CD4-positive, alpha-beta T cell (primary cell): ENCODE data around the gene CACUL1. TPM values are rescaled to one million over a fixed set of nuclear protein-coding genes. Genes with fewer than 3 reads are reported as not detected.

Experiments
- ATAC-seq: fragments of 200-7000 bp; cut with Tn5 transposase; one replicate; pipeline ENCODE4 v1.10.0; 2022; ENCODE audit warnings: mild to moderate bottlenecking; ENCODE audit not compliant: poor library complexity
- CTCF ChIA-PET: fragments of 350-600 bp; sonication (Branson Sonifier 250); formaldehyde crosslinking; loops from one replicate; lab custom pipeline; 2021; ENCODE audit warnings: antibody characterized with exemption, inconsistent platforms; lab: Charles Lee
- POLR2A ChIA-PET: fragments of 350-600 bp; sonication (Branson Sonifier 250); formaldehyde crosslinking; loops from one replicate; lab custom pipeline; 2021; ENCODE audit warnings: antibody characterized with exemption, inconsistent platforms; lab: Charles Lee
- DNase-seq, 14 experiments: peaks; one replicate each; pipeline ENCODE4 v3.0.0-alpha.2; 2013 to 2020; ENCODE audit warnings: mixed read lengths in 2 of 14
- H3K27ac ChIP-seq, 2 donors: one replicate each; pipeline versions ENCODE4 v1.5.1 to v1.7.0; 2013; ENCODE audit warnings: low read length in 2 of 2, low read depth in 1 of 2, mild to moderate bottlenecking in 1 of 2
- H3K27me3 ChIP-seq, 2 experiments: 1 replicate in 1 of 2; 2 replicates in 1 of 2; pipeline versions ENCODE4 v1.6.1 to v1.7.0; 2013; ENCODE audit warnings: low read length in 2 of 2, control low read depth in 1 of 2, mild to moderate bottlenecking in 1 of 2, moderate library complexity in 1 of 2; ENCODE audit not compliant: insufficient read depth in 2 of 2, control insufficient read depth in 1 of 2
- H3K36me3 ChIP-seq: one replicate; pipeline ENCODE4 v1.6.1; 2013; ENCODE audit warnings: low read length, control low read depth; ENCODE audit not compliant: insufficient read depth
- H3K4me1 ChIP-seq: one replicate; pipeline ENCODE4 v1.6.1; 2013; ENCODE audit warnings: low read length, control low read depth; ENCODE audit not compliant: insufficient read depth
- H3K4me3 ChIP-seq: one replicate; pipeline ENCODE4 v1.5.1; 2013; ENCODE audit warnings: mild to moderate bottlenecking, low read length, moderate library complexity
- H3K9me3 ChIP-seq, 2 experiments: 1 replicate in 1 of 2; 2 replicates in 1 of 2; pipeline versions ENCODE4 v1.6.1 to v1.7.0; 2013; ENCODE audit warnings: low read length in 2 of 2, mild to moderate bottlenecking in 2 of 2, control low read depth in 1 of 2, moderate library complexity in 1 of 2; ENCODE audit not compliant: control insufficient read depth in 1 of 2, insufficient read depth in 1 of 2
- H3K27ac Mint-ChIP-seq: one replicate; pipeline ENCODE4 v1.8.0; 2020; ENCODE audit warnings: mixed read lengths
- H3K27me3 Mint-ChIP-seq: one replicate; pipeline ENCODE4 v1.8.0; 2021; ENCODE audit warnings: mixed read lengths
- H3K36me3 Mint-ChIP-seq: one replicate; pipeline ENCODE4 v1.8.0; 2021; ENCODE audit warnings: low read depth, mixed read lengths
- H3K4me1 Mint-ChIP-seq: one replicate; pipeline ENCODE4 v1.8.0; 2021; ENCODE audit warnings: low read depth, mixed read lengths
- H3K4me3 Mint-ChIP-seq: one replicate; pipeline ENCODE4 v1.8.0; 2020; ENCODE audit warnings: mild to moderate bottlenecking, mixed read lengths
- H3K9me3 Mint-ChIP-seq: one replicate; pipeline ENCODE4 v1.8.0; 2020; ENCODE audit warnings: mixed read lengths
- CTCF ChIP-seq: fragments of 200-600 bp; IDR thresholded peaks from one replicate; pipeline ENCODE4 v1.8.0; 2022; ENCODE audit warnings: antibody characterized with exemption, mild to moderate bottlenecking
- intact Hi-C, 2 experiments: fragments of 100-400 bp; cut with DNase I in 1 of 2; cut with micrococcal nuclease in 1 of 2; formaldehyde crosslinking; loops; one replicate each; pipeline versions ENCODE4 v1.15.1 to v1.9.0; 2023 to 2025; cut with DNase I, micrococcal nuclease
- total RNA-seq, 174 experiments: library from RNA in 2 of 174; stranded (reverse) in 2 of 174; gene quantifications; one replicate each; pipeline ENCODE4 v1.2.3 and lab custom pipeline; 2021 to 2026

Gene CACUL1
- total RNA-seq, 2 experiments from 2014 or later = 36.7 to 37.4 TPM

GRCh38 chr10:118781541-118781940 lies 26.8 kb upstream of the CACUL1 start:
- no peaks in the 10 kb centered on the region for H3K36me3 ChIP-seq
- no peak for TF ChIP-seq CTCF
- H3K4me1 Mint-ChIP-seq = no peaks in the 10 kb centered on the region
- ATAC-seq = no peak
- no peak overlapping the region for H3K27ac Mint-ChIP-seq
- CTCF ChIA-PET = no interaction called here
- H3K27ac ChIP-seq = no peak overlapping the region
- no peak overlapping the region for H3K4me3 ChIP-seq
- peaks cover 4% of the 10 kb centered on the region for H3K9me3 Mint-ChIP-seq
- H3K4me3 Mint-ChIP-seq = no peak overlapping the region
- no peaks in the 10 kb centered on the region for H3K9me3 ChIP-seq
- no peaks in the 10 kb centered on the region for H3K36me3 Mint-ChIP-seq
- POLR2A ChIA-PET = no interaction called here
- peaks cover 6 to 8% of the 10 kb centered on the region in 2 experiments for H3K27me3 ChIP-seq
- H3K4me1 ChIP-seq = no peaks in the 10 kb centered on the region
- no peak for DNase-seq
- intact Hi-C loops = no loop called here
- peaks cover 9% of the 10 kb centered on the region for H3K27me3 Mint-ChIP-seq

- no peak overlapping the region for H3K4me3 Mint-ChIP-seq
- H3K27me3 Mint-ChIP-seq = peaks cover 5% of the 10 kb centered on the region
- H3K27ac ChIP-seq = no peak overlapping the region
- no peaks in the 10 kb centered on the region for H3K9me3 ChIP-seq
- POLR2A ChIA-PET = no interaction called here
- H3K4me1 Mint-ChIP-seq = no peaks in the 10 kb centered on the region
- H3K27ac Mint-ChIP-seq = no peak overlapping the region
- H3K9me3 Mint-ChIP-seq = peaks cover 5% of the 10 kb centered on the region
- intact Hi-C loops = no loop called here
- H3K36me3 Mint-ChIP-seq = no peaks in the 10 kb centered on the region
- ATAC-seq = no peak
- H3K36me3 ChIP-seq = no peaks in the 10 kb centered on the region
- H3K27me3 ChIP-seq = no peaks in the 10 kb centered on the region
- no peaks in the 10 kb centered on the region for H3K4me1 ChIP-seq
- H3K4me3 ChIP-seq = no peak overlapping the region
- CTCF ChIA-PET = no interaction called here
- DNase-seq = no peak
- TF ChIP-seq CTCF = no peak
Measured at GRCh38 chr10:118778727-118779126, 24.0 kb upstream of the CACUL1 start.

GRCh38 chr10:118776960-118777359 lies 22.2 kb upstream of the CACUL1 start:
- Mint-ChIP-seq H3K9me3 (peaks cover 5% of the 10 kb centered on the region), H3K4me1 (no peaks in the 10 kb centered on the region), H3K36me3 (no peaks in the 10 kb centered on the region), H3K27ac (no peak overlapping the region), H3K4me3 (no peak overlapping the region), H3K27me3 (peaks cover 3% of the 10 kb centered on the region)
- H3K36me3 ChIP-seq = no peaks in the 10 kb centered on the region
- DNase-seq = no peak
- intact Hi-C loops = no loop called here
- ChIA-PET POLR2A (no interaction called here), CTCF (no interaction called here)
- H3K27ac ChIP-seq = no peak overlapping the region
- no peaks in the 10 kb centered on the region for H3K9me3 ChIP-seq
- no peaks in the 10 kb centered on the region for H3K27me3 ChIP-seq
- no peak for TF ChIP-seq CTCF
- no peaks in the 10 kb centered on the region for H3K4me1 ChIP-seq
- no peak overlapping the region for H3K4me3 ChIP-seq
- ATAC-seq = no peak
